Measurements from ENCODE around the gene CERS6. TPM values are rescaled to one million over a fixed set of nuclear protein-coding genes. Genes with fewer than 3 reads are reported as not detected.

The CERS6 gene
- total and polyA plus RNA-seq, 10 of the 15 experiments (the other 5 are each of a cell fraction or from before 2014, with no cell fraction given), result 1.3 to 20.4 (median 14.1) TPM

GRCh38 chr2:168748461-168748860 lies 292.4 kb downstream of the CERS6 start:
- no peak for ATAC-seq
- BruUV-seq (replicated peaks), result no TSS peak
- in situ Hi-C loops (cut with MboI) (no loop called here), intact Hi-C loops (cut with micrococcal nuclease; ENCODE audit: unreplicated experiment) (no loop called here)
- WGBS (ENCODE audit: insufficient coverage, insufficient replicate concordance, low lambda C conversion rate, missing lambda C conversion rate), result 100% methylated on average over 5 of the region's 5 CpGs
- RAD21 ChIA-PET (ENCODE audit: unreplicated experiment), result no interaction called here
- Histone ChIP-seq H3K79me2 (ENCODE audit: control insufficient read depth, insufficient read depth, low read length) (no peaks in the 10 kb centered on the region), H3K4me1 (ENCODE audit: control insufficient read depth, insufficient read depth, low read length) (peaks cover 6% of the 10 kb centered on the region), H3K4me2 (ENCODE audit: control insufficient read depth, insufficient read depth) (no peak overlapping the region), H2AFZ (ENCODE audit: control insufficient read depth, low read depth, low read length) (no peak overlapping the region), H3K36me3 (ENCODE audit: control insufficient read depth in 2 of 2, insufficient read depth in 2 of 2, low read length in 1 of 2) (no peaks in the 10 kb centered on the region; a peak in 1 of 4 replicates), H3K9me3 (replicated peaks; ENCODE audit: control insufficient read depth, insufficient read depth, low read length) (no peaks in the 10 kb centered on the region), H3K4me3 (no peak overlapping the region), H3K27me3 (replicated peaks in 1 of 2; ENCODE audit: control insufficient read depth in 2 of 2, insufficient read depth in 2 of 2, low read length in 1 of 2) (no peaks in the 10 kb centered on the region), H3K27ac (ENCODE audit: control insufficient read depth, insufficient read depth) (no peak overlapping the region), H4K20me1 (ENCODE audit: control insufficient read depth, insufficient read depth) (no peaks in the 10 kb centered on the region), H3K9ac (ENCODE audit: control insufficient read depth, insufficient read depth, low read length) (no peak overlapping the region)
- TF ChIP-seq ATF7 (IDR thresholded peaks at IDR 0.05; ENCODE audit: low read depth), result no peak
- no peak for TF ChIP-seq MXI1 (IDR thresholded peaks at IDR 0.05; ENCODE audit: low read depth, low read length)
- TF ChIP-seq YY1 (IDR thresholded peaks at IDR 0.05; ENCODE audit: low read depth, low read length), result no peak
- TF ChIP-seq WRNIP1 (IDR thresholded peaks at IDR 0.05; ENCODE audit: borderline replicate concordance, low read depth, low read length), result no peak
- TF ChIP-seq, protein P1, sequence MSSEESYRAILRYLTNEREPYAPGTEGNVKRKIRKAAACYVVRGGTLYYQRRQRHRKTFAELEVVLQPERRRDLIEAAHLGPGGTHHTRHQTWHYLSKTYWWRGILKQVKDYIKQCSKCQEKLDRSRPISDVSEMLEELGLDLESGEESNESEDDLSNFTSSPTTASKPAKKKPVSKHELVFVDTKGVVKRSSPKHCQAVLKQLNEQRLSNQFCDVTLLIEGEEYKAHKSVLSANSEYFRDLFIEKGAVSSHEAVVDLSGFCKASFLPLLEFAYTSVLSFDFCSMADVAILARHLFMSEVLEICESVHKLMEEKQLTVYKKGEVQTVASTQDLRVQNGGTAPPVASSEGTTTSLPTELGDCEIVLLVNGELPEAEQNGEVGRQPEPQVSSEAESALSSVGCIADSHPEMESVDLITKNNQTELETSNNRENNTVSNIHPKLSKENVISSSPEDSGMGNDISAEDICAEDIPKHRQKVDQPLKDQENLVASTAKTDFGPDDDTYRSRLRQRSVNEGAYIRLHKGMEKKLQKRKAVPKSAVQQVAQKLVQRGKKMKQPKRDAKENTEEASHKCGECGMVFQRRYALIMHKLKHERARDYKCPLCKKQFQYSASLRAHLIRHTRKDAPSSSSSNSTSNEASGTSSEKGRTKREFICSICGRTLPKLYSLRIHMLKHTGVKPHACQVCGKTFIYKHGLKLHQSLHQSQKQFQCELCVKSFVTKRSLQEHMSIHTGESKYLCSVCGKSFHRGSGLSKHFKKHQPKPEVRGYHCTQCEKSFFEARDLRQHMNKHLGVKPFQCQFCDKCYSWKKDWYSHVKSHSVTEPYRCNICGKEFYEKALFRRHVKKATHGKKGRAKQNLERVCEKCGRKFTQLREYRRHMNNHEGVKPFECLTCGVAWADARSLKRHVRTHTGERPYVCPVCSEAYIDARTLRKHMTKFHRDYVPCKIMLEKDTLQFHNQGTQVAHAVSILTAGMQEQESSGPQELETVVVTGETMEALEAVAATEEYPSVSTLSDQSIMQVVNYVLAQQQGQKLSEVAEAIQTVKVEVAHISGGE (CRISPR knock-in tag; IDR thresholded peaks at IDR 0.05), result no peak
- TF ChIP-seq ZZZ3 (IDR thresholded peaks at IDR 0.05; ENCODE audit: control insufficient read depth, insufficient read length, low read depth), result no peak
- no peak for TF ChIP-seq POU2F2 (IDR thresholded peaks at IDR 0.05; ENCODE audit: borderline replicate concordance, low read depth, low read length)
- TF ChIP-seq CREB1 (IDR thresholded peaks at IDR 0.05; ENCODE audit: low read depth), result no peak
- no peak for TF ChIP-seq KLF5 (IDR thresholded peaks at IDR 0.05; ENCODE audit: partially characterized antibody)
- TF ChIP-seq LARP7 (IDR thresholded peaks at IDR 0.05), result no peak
- no peak for TF ChIP-seq CBX5 (IDR thresholded peaks at IDR 0.05; ENCODE audit: low read depth)
- no peak for TF ChIP-seq RFX5 (IDR thresholded peaks at IDR 0.05; ENCODE audit: low read depth, low read length)
- TF ChIP-seq, protein P2, sequence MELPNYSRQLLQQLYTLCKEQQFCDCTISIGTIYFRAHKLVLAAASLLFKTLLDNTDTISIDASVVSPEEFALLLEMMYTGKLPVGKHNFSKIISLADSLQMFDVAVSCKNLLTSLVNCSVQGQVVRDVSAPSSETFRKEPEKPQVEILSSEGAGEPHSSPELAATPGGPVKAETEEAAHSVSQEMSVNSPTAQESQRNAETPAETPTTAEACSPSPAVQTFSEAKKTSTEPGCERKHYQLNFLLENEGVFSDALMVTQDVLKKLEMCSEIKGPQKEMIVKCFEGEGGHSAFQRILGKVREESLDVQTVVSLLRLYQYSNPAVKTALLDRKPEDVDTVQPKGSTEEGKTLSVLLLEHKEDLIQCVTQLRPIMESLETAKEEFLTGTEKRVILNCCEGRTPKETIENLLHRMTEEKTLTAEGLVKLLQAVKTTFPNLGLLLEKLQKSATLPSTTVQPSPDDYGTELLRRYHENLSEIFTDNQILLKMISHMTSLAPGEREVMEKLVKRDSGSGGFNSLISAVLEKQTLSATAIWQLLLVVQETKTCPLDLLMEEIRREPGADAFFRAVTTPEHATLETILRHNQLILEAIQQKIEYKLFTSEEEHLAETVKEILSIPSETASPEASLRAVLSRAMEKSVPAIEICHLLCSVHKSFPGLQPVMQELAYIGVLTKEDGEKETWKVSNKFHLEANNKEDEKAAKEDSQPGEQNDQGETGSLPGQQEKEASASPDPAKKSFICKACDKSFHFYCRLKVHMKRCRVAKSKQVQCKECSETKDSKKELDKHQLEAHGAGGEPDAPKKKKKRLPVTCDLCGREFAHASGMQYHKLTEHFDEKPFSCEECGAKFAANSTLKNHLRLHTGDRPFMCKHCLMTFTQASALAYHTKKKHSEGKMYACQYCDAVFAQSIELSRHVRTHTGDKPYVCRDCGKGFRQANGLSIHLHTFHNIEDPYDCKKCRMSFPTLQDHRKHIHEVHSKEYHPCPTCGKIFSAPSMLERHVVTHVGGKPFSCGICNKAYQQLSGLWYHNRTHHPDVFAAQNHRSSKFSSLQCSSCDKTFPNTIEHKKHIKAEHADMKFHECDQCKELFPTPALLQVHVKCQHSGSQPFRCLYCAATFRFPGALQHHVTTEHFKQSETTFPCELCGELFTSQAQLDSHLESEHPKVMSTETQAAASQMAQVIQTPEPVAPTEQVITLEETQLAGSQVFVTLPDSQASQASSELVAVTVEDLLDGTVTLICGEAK (IDR thresholded peaks at IDR 0.05; ENCODE audit: borderline replicate concordance), result no peak
- TF ChIP-seq NBN (IDR thresholded peaks at IDR 0.05), result no peak
- no peak for TF ChIP-seq TBL1XR1 (IDR thresholded peaks at IDR 0.05; ENCODE audit: low read depth, low read length)
- no peak for TF ChIP-seq JUNB (IDR thresholded peaks at IDR 0.05)
- no peak for TF ChIP-seq TCF3 (IDR thresholded peaks at IDR 0.05; ENCODE audit: borderline replicate concordance, insufficient read depth, low read depth, low read length)
- TF ChIP-seq, protein P3, sequence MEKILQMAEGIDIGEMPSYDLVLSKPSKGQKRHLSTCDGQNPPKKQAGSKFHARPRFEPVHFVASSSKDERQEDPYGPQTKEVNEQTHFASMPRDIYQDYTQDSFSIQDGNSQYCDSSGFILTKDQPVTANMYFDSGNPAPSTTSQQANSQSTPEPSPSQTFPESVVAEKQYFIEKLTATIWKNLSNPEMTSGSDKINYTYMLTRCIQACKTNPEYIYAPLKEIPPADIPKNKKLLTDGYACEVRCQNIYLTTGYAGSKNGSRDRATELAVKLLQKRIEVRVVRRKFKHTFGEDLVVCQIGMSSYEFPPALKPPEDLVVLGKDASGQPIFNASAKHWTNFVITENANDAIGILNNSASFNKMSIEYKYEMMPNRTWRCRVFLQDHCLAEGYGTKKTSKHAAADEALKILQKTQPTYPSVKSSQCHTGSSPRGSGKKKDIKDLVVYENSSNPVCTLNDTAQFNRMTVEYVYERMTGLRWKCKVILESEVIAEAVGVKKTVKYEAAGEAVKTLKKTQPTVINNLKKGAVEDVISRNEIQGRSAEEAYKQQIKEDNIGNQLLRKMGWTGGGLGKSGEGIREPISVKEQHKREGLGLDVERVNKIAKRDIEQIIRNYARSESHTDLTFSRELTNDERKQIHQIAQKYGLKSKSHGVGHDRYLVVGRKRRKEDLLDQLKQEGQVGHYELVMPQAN (conservative IDR thresholded peaks at IDR 0.05), result no peak
- CTCF ChIA-PET, result interaction anchor here (0.7 to 1.3 kb wide), 3 partner anchors 9 to 403 kb away, joined by 3 read pairs; no protein-coding TSS in a partner anchor
- DNase-seq (ENCODE audit: low read depth, low spot score), result no peak
- no peak for FAIRE-seq
- POLR2A ChIA-PET, result no interaction called here
- SMC1A ChIA-PET (ENCODE audit: uncharacterized antibody, unreplicated experiment), result interaction anchor here (1.0 kb wide), 1 partner anchor 10 kb away, joined by 3 read pairs; no protein-coding TSS in a partner anchor

Data from GM12878 (cell line).